ENCODE measurements around the gene LRRC39.

Gene LRRC39

GRCh38 chr1:100151679-100152078 lies 26.4 kb downstream of the LRRC39 start:
- in situ Hi-C loops (cut with MboI; ENCODE audit: low sequenced_read_pairs): no loop called here

GRCh38 chr1:100147875-100148274 lies 30.2 kb downstream of the LRRC39 start:
- in situ Hi-C loops (cut with MboI; ENCODE audit: low sequenced_read_pairs): no loop called here

- in situ Hi-C loops (cut with MboI; ENCODE audit: low sequenced_read_pairs): no loop called here
Measured at GRCh38 chr1:100146958-100147357, 31.1 kb downstream of the LRRC39 start.

GRCh38 chr1:100145116-100145515 lies 32.9 kb downstream of the LRRC39 start:
- in situ Hi-C loops (cut with MboI; ENCODE audit: low sequenced_read_pairs): no loop called here

- in situ Hi-C loops (cut with MboI; ENCODE audit: low sequenced_read_pairs): no loop called here
Measured at GRCh38 chr1:100142343-100142742, 35.7 kb downstream of the LRRC39 start.

GRCh38 chr1:100141192-100141591 lies 36.9 kb downstream of the LRRC39 start:
- in situ Hi-C loops (cut with MboI; ENCODE audit: low sequenced_read_pairs): no loop called here

- in situ Hi-C loops (cut with MboI; ENCODE audit: low sequenced_read_pairs): no loop called here
Measured at GRCh38 chr1:100137602-100138001, 40.5 kb downstream of the LRRC39 start.

GRCh38 chr1:100134872-100135271 lies 43.2 kb downstream of the LRRC39 start:
- in situ Hi-C loops (cut with MboI; ENCODE audit: low sequenced_read_pairs): no loop called here

- in situ Hi-C loops (cut with MboI; ENCODE audit: low sequenced_read_pairs): no loop called here
Measured at GRCh38 chr1:100132566-100133477, 45.2 kb downstream of the LRRC39 start, which contains the start of the genes SASS6 and TRMT13. TSS of gene SASS6 (minus strand) at chr1:100132930. CDS start at chr1:100132814, 116 bp downstream. TSS of gene TRMT13 (plus strand) at chr1:100133163. CDS start at chr1:100133169, 6 bp downstream.

- in situ Hi-C loops (cut with MboI; ENCODE audit: low sequenced_read_pairs): no loop called here
Measured at GRCh38 chr1:100131623-100132022, 46.4 kb downstream of the LRRC39 start.

- in situ Hi-C loops (cut with MboI; ENCODE audit: low sequenced_read_pairs): no loop called here
Measured at GRCh38 chr1:100130552-100131077, 47.4 kb downstream of the LRRC39 start.

- in situ Hi-C loops (cut with MboI; ENCODE audit: low sequenced_read_pairs): no loop called here
Measured at GRCh38 chr1:100127226-100127625, 50.8 kb downstream of the LRRC39 start.

GRCh38 chr1:100122177-100122576 lies 55.9 kb downstream of the LRRC39 start:
- in situ Hi-C loops (cut with MboI; ENCODE audit: low sequenced_read_pairs): no loop called here

- in situ Hi-C loops (cut with MboI; ENCODE audit: low sequenced_read_pairs): no loop called here
Measured at GRCh38 chr1:100115524-100115923, 62.5 kb downstream of the LRRC39 start.

- in situ Hi-C loops (cut with MboI; ENCODE audit: low sequenced_read_pairs): no loop called here
Measured at GRCh38 chr1:100109554-100110066, 68.4 kb downstream of the LRRC39 start.

GRCh38 chr1:100107696-100108095 lies 70.4 kb downstream of the LRRC39 start:
- in situ Hi-C loops (cut with MboI; ENCODE audit: low sequenced_read_pairs): no loop called here

- in situ Hi-C loops (cut with MboI; ENCODE audit: low sequenced_read_pairs): no loop called here
Measured at GRCh38 chr1:100101564-100101963, 76.5 kb downstream of the LRRC39 start.

- in situ Hi-C loops (cut with MboI; ENCODE audit: low sequenced_read_pairs): no loop called here
Measured at GRCh38 chr1:100100202-100100601, 77.9 kb downstream of the LRRC39 start.
